Coronary artery (tissue), 2 donors: Measurements from ENCODE around the gene TYROBP.

Experiments
- DNase-seq: peaks from one replicate; pipeline ENCODE4 v3.0.0-alpha.2; 2017; ENCODE audit warnings: low spot score
- H3K27ac ChIP-seq, 2 donors: fragments of 200-600 bp; sonication (generic); one replicate each; pipeline ENCODE4 v1.5.1; 2016 to 2019
- H3K4me3 ChIP-seq: fragments of 200-600 bp; sonication (generic); 2 replicates; pipeline ENCODE4 v1.5.1; 2016; ENCODE audit warnings: mild to moderate bottlenecking, moderate library complexity
- CTCF ChIP-seq: fragments of 200-600 bp; sonication (generic); IDR thresholded peaks from one replicate; pipeline ENCODE4 v1.5.1; 2019; ENCODE audit warnings: antibody characterized with exemption

Gene TYROBP

GRCh38 chr19:35937345-35938281, 29.5 kb upstream of the TYROBP start:
- no peak for TF ChIP-seq CTCF
- Histone ChIP-seq H3K27ac (peak overlapping the region; percentile 51 to 93), H3K4me3 (peak overlapping the region; percentile 87)
- DNase-seq: no peak

GRCh38 chr19:35936738-35937268, 28.7 kb upstream of the TYROBP start:
- DNase-seq: no peak
- TF ChIP-seq CTCF: no peak
- Histone ChIP-seq H3K4me3 (peak overlapping the region; percentile 87), H3K27ac (peak overlapping the region; percentile 51 to 93)

- Histone ChIP-seq H3K4me3 (peak within 1 kb of the TSS; percentile 87), H3K27ac (peak within 1 kb of the TSS; percentile 51 to 93)
- no peak for TF ChIP-seq CTCF
- DNase-seq: peak; percentile 78
Measured at GRCh38 chr19:35935911-35936737, 28.0 kb upstream of the TYROBP start, which contains the start of gene LRFN3. Gene LRFN3, plus strand, starts transcription at chr19:35936374. Its CDS starts 3,052 bp downstream, at chr19:35939426.

GRCh38 chr19:35932291-35932936, 24.3 kb upstream of the TYROBP start:
- no peak for DNase-seq
- H3K4me3 ChIP-seq: no peak overlapping the region
- no peak for TF ChIP-seq CTCF
- no peak overlapping the region for H3K27ac ChIP-seq

- TF ChIP-seq CTCF: peak; percentile 4
- no peak overlapping the region for H3K27ac ChIP-seq
- no peak overlapping the region for H3K4me3 ChIP-seq
- DNase-seq: no peak
Measured at GRCh38 chr19:35931874-35932202, 23.7 kb upstream of the TYROBP start.

GRCh38 chr19:35931161-35931873, 23.2 kb upstream of the TYROBP start:
- H3K4me3 ChIP-seq: peak overlapping the region; percentile 38
- TF ChIP-seq CTCF: peak; percentile 81
- DNase-seq: peak; percentile 100
- H3K27ac ChIP-seq: peak overlapping the region; percentile 17 to 69
